BLaER1 treated with 17β-estradiol and CSF1 and Interleukin-3, amounts not matched to agents 10 nM and 100 nM (cell line): Measurements from ENCODE around the gene SH2D3A.
A peak's percentile ranks its signal among the peaks of the same experiment; 100 is the strongest.

ENCODE experiments used
- H3K27ac ChIP-seq, 11 experiments: shearing (Covaris generic); formaldehyde crosslinking; 2 replicates each; pipeline ENCODE4 v1.8.1; 2022
- H3K27me3 ChIP-seq, 11 experiments: shearing (Covaris generic); formaldehyde crosslinking; 2 replicates each; pipeline ENCODE4 v1.8.1; 2022
- H3K36me3 ChIP-seq, 11 experiments: shearing (Covaris generic); formaldehyde crosslinking; 2 replicates each; pipeline ENCODE4 v1.8.1; 2022
- H3K4me1 ChIP-seq, 10 experiments: shearing (Covaris generic); formaldehyde crosslinking; 2 replicates each; pipeline ENCODE4 v1.8.1; 2022
- H3K4me2 ChIP-seq, 11 experiments: shearing (Covaris generic); formaldehyde crosslinking; 2 replicates each; pipeline ENCODE4 v1.8.1; 2022
- H3K4me3 ChIP-seq, 10 experiments: shearing (Covaris generic); formaldehyde crosslinking; 2 replicates each; pipeline ENCODE4 v1.8.1; 2022
- H3K9ac ChIP-seq, 11 experiments: shearing (Covaris generic); formaldehyde crosslinking; 2 replicates each; pipeline ENCODE4 v1.8.1; 2022
- H3K9me3 ChIP-seq, 11 experiments: shearing (Covaris generic); formaldehyde crosslinking; replicated peaks in 1 of 11; 2 replicates each; pipeline ENCODE4 v1.8.1; 2022
- H4K20me1 ChIP-seq, 11 experiments: shearing (Covaris generic); formaldehyde crosslinking; 2 replicates each; pipeline ENCODE4 v1.8.1; 2022
- Cebpa-rat ChIP-seq, 11 experiments: shearing (Covaris generic); IDR thresholded peaks; 2 replicates each; pipeline ENCODE4 v1.8.1; 2022

Gene SH2D3A

DNA sequence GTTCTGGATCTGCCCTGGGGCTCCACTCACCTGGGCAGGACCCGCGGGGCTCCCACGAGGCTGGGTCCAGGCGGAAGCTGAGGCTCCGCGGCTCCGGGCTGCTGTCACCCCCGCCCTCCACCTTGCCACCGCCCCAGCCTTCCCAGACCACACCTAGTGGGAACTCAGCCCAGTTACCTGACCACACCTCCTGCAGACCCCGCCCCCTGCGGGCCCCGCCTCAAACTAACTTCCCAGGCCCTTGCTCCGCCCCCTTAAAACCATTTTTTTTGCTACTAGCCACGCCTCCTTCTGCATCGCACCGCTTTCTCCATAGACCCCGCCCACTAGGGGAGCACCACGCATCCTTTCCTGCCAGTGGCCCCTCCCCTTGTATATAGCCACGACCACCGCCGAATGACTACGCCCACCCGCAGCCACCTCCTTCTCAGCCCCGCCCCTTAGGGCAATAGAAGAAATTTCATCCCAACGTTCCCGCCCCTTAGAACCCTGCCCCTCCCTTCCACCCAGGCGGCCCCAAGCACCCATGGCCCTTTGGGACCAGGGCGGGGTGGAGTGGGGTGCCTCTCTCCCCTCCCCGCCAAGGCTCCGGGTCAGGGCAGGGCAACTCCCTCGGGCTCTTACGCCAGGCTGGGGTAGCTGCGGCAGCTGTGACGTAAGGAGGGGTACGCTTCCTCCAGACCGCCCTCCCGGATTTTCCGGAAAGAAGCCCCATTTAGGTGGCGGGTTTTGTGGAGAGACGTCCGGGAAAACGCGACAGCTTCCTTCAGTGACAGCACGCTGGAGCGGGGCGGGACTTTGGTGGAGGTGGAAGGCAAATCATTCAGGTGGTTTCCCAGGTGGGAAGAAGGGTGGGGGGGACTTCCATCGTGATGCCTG is at the start of gene SH2D3A:
TSS of gene SH2D3A (minus strand) at position 79 of the 879 bp plus-strand sequence. CDS start 3,687 bp downstream, outside the sequence.
- peak within 1 kb of the TSS; percentile 60 to 80 (median 68) for H3K4me3 ChIP-seq
- H3K27me3 ChIP-seq, result no peaks in the 10 kb centered on the region
- TF ChIP-seq Cebpa-rat (IDR thresholded peaks at IDR 0.05), result no peak
- H3K9me3 ChIP-seq, result no peaks in the 10 kb centered on the region
- H3K27ac ChIP-seq, result peak within 1 kb of the TSS; percentile 41 to 74 (median 60); a peak in 21 of 22 replicates
- no peaks in the 10 kb centered on the region for H3K36me3 ChIP-seq
- H3K9ac ChIP-seq, result peak within 1 kb of the TSS; percentile 58 to 79 (median 74)
- peak within 1 kb of the TSS; percentile 90 to 100 (median 98) for H3K4me2 ChIP-seq
- no peaks in the 10 kb centered on the region for H4K20me1 ChIP-seq
- H3K4me1 ChIP-seq, result peaks cover 28 to 52% (median 39%) of the 10 kb centered on the region in 10 experiments

- TF ChIP-seq Cebpa-rat (IDR thresholded peaks at IDR 0.05), result no peak
- peaks cover 0 to 51% (median 37%) of the 10 kb centered on the region in 11 experiments; a peak in 20 of 22 replicates for H3K9me3 ChIP-seq
- H3K27me3 ChIP-seq, result no peaks in the 10 kb centered on the region
- peaks cover 68 to 90% (median 85%) of the 10 kb centered on the region in 11 experiments for H3K36me3 ChIP-seq
- H3K27ac ChIP-seq, result peak overlapping the region in 6 of 11 experiments; percentile 10 to 34 (median 17); a peak in 4 of 22 replicates
- peaks cover 13 to 68% (median 19%) of the 10 kb centered on the region in 10 experiments; a peak in 18 of 20 replicates for H3K4me1 ChIP-seq
- H3K4me2 ChIP-seq, result peak overlapping the region in 9 of 11 experiments; percentile 4 to 67 (median 14); a peak in 14 of 22 replicates
- H3K4me3 ChIP-seq, result no peak overlapping the region
- H3K9ac ChIP-seq, result no peak overlapping the region
- peaks cover 10 to 100% (median 67%) of the 10 kb centered on the region in 11 experiments; a peak in 19 of 22 replicates for H4K20me1 ChIP-seq
Observed at GRCh38 chr19:6813659-6814058, 46.4 kb upstream of the SH2D3A start.

DNA sequence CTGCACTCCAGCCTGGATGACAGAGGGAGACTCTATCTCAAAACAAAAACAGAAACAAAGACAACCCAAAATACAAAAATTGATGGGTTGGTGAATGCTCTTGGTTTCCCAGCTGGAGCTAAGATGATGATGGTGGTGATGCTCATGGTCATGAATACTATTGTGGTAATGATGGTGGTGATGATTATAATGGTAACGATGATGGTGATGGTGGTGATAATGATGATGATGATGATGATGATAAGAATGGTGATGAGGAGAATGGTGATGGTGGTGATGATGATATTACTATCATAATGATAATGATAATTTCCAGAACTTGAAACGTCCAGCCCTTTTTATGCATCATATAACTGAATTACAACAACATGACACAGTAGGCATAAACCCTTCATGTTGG is 45.4 kb upstream of the SH2D3A start:
- Histone ChIP-seq H3K4me3 (no peak overlapping the region), H3K9ac (no peak overlapping the region), H3K9me3 (peaks cover 0 to 50% (median 33%) of the 10 kb centered on the region in 11 experiments; a peak in 18 of 22 replicates), H3K4me1 (peaks cover 13 to 68% (median 19%) of the 10 kb centered on the region in 10 experiments; a peak in 18 of 20 replicates), H3K27ac (peak overlapping the region in 2 of 11 experiments; percentile 5 to 21; a peak in 1 of 22 replicates), H3K4me2 (peak overlapping the region in 6 of 11 experiments; percentile 8 to 67 (median 17); a peak in 6 of 22 replicates), H4K20me1 (peaks cover 10 to 100% (median 67%) of the 10 kb centered on the region in 11 experiments; a peak in 19 of 22 replicates), H3K36me3 (peaks cover 68 to 90% (median 85%) of the 10 kb centered on the region in 11 experiments), H3K27me3 (no peaks in the 10 kb centered on the region)
- TF ChIP-seq Cebpa-rat (IDR thresholded peaks at IDR 0.05), result no peak

GRCh38 chr19:6811906-6812305 is 44.7 kb upstream of the SH2D3A start:
- Histone ChIP-seq H3K9ac (no peak overlapping the region), H3K4me2 (peak overlapping the region in 3 of 11 experiments; percentile 14 to 67 (median 16); a peak in 3 of 22 replicates), H3K36me3 (peaks cover 68 to 90% (median 85%) of the 10 kb centered on the region in 11 experiments), H4K20me1 (peaks cover 10 to 100% (median 61%) of the 10 kb centered on the region in 11 experiments; a peak in 19 of 22 replicates), H3K27ac (0 out of 22 replicates have a peak overlapping the region, but pooled peaks of 1 of the 11 experiments have one; percentile 16), H3K4me3 (no peak overlapping the region), H3K9me3 (peaks cover 0 to 47% (median 28%) of the 10 kb centered on the region in 11 experiments; a peak in 18 of 22 replicates), H3K4me1 (peaks cover 13 to 70% (median 19%) of the 10 kb centered on the region in 10 experiments; a peak in 18 of 20 replicates), H3K27me3 (no peaks in the 10 kb centered on the region)
- TF ChIP-seq Cebpa-rat (IDR thresholded peaks at IDR 0.05), result no peak

GRCh38 chr19:6811378-6811777 is 44.1 kb upstream of the SH2D3A start:
- Histone ChIP-seq H3K27me3 (no peaks in the 10 kb centered on the region), H3K4me3 (no peak overlapping the region), H4K20me1 (peaks cover 10 to 100% (median 60%) of the 10 kb centered on the region in 11 experiments; a peak in 19 of 22 replicates), H3K4me1 (peaks cover 13 to 70% (median 19%) of the 10 kb centered on the region in 10 experiments; a peak in 18 of 20 replicates), H3K9me3 (peaks cover 0 to 47% (median 31%) of the 10 kb centered on the region in 11 experiments; a peak in 18 of 22 replicates), H3K27ac (no peak overlapping the region), H3K4me2 (no peak overlapping the region), H3K9ac (no peak overlapping the region), H3K36me3 (peaks cover 68 to 90% (median 85%) of the 10 kb centered on the region in 11 experiments)
- no peak for TF ChIP-seq Cebpa-rat (IDR thresholded peaks at IDR 0.05)

- 0 out of 22 replicates have a peak overlapping the region, but pooled peaks of 1 of the 11 experiments have one; percentile 8 for H3K4me2 ChIP-seq
- TF ChIP-seq Cebpa-rat (IDR thresholded peaks at IDR 0.05), result no peak
- no peak overlapping the region for H3K27ac ChIP-seq
- peaks cover 0 to 98% (median 44%) of the 10 kb centered on the region in 11 experiments; a peak in 16 of 22 replicates for H4K20me1 ChIP-seq
- peaks cover 0 to 50% (median 34%) of the 10 kb centered on the region in 11 experiments; a peak in 18 of 22 replicates for H3K9me3 ChIP-seq
- no peak overlapping the region for H3K9ac ChIP-seq
- peaks cover 68 to 88% (median 82%) of the 10 kb centered on the region in 11 experiments for H3K36me3 ChIP-seq
- no peak overlapping the region for H3K4me3 ChIP-seq
- no peaks in the 10 kb centered on the region for H3K27me3 ChIP-seq
- H3K4me1 ChIP-seq, result peaks cover 28 to 71% (median 37%) of the 10 kb centered on the region in 10 experiments
Observed at GRCh38 chr19:6809262-6809661, 42.0 kb upstream of the SH2D3A start.

DNA sequence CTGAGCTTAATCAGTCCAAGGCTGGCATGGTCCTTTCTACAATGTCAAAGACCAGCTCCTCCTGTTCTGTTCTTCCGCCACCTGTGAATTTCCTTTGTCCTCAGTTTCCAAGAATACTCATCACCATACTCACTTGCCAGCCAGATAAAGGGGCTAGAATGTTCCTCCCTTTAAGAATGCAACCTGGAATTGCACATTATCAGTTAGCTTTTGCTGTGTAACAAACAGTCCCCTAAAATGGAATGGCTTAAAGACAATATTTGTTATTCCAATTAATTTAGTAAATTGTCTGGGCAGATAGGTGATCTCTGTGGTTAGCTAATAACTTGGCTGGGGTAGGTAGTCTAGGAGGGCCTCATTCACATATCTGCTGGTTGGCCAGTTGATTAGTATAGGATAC is 41.3 kb upstream of the SH2D3A start:
- Histone ChIP-seq H3K9ac (no peak overlapping the region), H3K4me3 (no peak overlapping the region), H3K36me3 (peaks cover 68 to 92% (median 81%) of the 10 kb centered on the region in 11 experiments), H3K27ac (no peak overlapping the region), H3K27me3 (no peaks in the 10 kb centered on the region), H3K9me3 (peaks cover 0 to 50% (median 34%) of the 10 kb centered on the region in 11 experiments; a peak in 18 of 22 replicates), H4K20me1 (peaks cover 0 to 93% (median 36%) of the 10 kb centered on the region in 11 experiments; a peak in 16 of 22 replicates), H3K4me2 (no peak overlapping the region), H3K4me1 (peaks cover 31 to 71% (median 37%) of the 10 kb centered on the region in 10 experiments)
- no peak for TF ChIP-seq Cebpa-rat (IDR thresholded peaks at IDR 0.05)

DNA sequence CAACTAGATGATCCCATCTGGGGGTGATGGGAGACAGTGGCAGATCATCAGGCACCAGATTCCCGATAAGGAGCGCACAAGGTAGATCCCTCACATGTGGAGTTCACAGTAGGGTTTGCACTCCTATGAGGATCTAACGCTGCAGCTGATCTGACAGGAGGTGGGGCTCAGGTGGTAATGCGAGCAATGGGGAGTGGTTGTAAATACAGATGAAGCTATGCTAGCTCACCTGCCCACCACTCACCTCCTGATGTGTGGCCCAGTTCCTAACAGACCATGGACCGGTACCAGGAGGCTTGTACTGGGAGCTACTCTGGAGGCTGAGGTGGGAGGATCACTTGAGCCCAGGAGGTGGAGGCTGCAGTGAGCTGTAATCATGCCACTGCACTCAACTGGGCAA is 40.1 kb upstream of the SH2D3A start:
- TF ChIP-seq Cebpa-rat (IDR thresholded peaks at IDR 0.05), result no peak
- no peaks in the 10 kb centered on the region for H3K27me3 ChIP-seq
- H3K27ac ChIP-seq, result no peak overlapping the region; a peak in 1 of 22 replicates
- H3K9ac ChIP-seq, result no peak overlapping the region
- H3K36me3 ChIP-seq, result peaks cover 64 to 81% (median 71%) of the 10 kb centered on the region in 11 experiments
- H3K4me2 ChIP-seq, result 0 out of 22 replicates have a peak overlapping the region, but pooled peaks of 1 of the 11 experiments have one; percentile 11
- H3K4me3 ChIP-seq, result no peak overlapping the region
- H4K20me1 ChIP-seq, result peaks cover 0 to 82% (median 26%) of the 10 kb centered on the region in 11 experiments; a peak in 16 of 22 replicates
- H3K9me3 ChIP-seq, result peaks cover 0 to 49% (median 32%) of the 10 kb centered on the region in 11 experiments; a peak in 18 of 22 replicates
- H3K4me1 ChIP-seq, result peaks cover 34 to 69% (median 41%) of the 10 kb centered on the region in 10 experiments
